GM18520 (cell line): ENCODE results near the gene KCNJ12.
"Not testable (repeated sequence)": the region's sequence is repeated elsewhere in the genome, so short reads cannot be mapped to it uniquely, and the experiment has no call there.

Source experiments
- ATAC-seq: cut with Tn5 transposase; IDR thresholded peaks from one replicate; pipeline ENCODE4 v1.9.1; 2021; ENCODE audit not compliant: unreplicated experiment

KCNJ12 gene

GRCh38 chr17:21382560-21383495 lies 6.7 kb downstream of the KCNJ12 start:
- no peak for ATAC-seq

- ATAC-seq, result no peak
These were observed 9.2 kb downstream of the KCNJ12 start for GRCh38 chr17:21385281-21385845.

- ATAC-seq, result no peak
These were observed 11.5 kb downstream of the KCNJ12 start for GRCh38 chr17:21387616-21388015.

- no peak for ATAC-seq
These were observed 11.9 kb downstream of the KCNJ12 start for GRCh38 chr17:21388066-21388465.

- ATAC-seq, result no peak
These were observed 12.8 kb downstream of the KCNJ12 start for GRCh38 chr17:21388944-21389343.

GRCh38 chr17:21389394-21389793 lies 13.2 kb downstream of the KCNJ12 start:
- ATAC-seq, result no peak

GRCh38 chr17:21390294-21390693 lies 14.1 kb downstream of the KCNJ12 start:
- no peak for ATAC-seq

- ATAC-seq, result no peak
These were observed 16.1 kb downstream of the KCNJ12 start for GRCh38 chr17:21392266-21392665.

GRCh38 chr17:21394265-21394664 lies 18.1 kb downstream of the KCNJ12 start:
- no peak for ATAC-seq

- no peak for ATAC-seq
These were observed 19.6 kb downstream of the KCNJ12 start for GRCh38 chr17:21395764-21396163.

GRCh38 chr17:21396237-21396636 lies 20.1 kb downstream of the KCNJ12 start:
- ATAC-seq, result no peak

GRCh38 chr17:21397341-21398190 lies 21.4 kb downstream of the KCNJ12 start:
- ATAC-seq, result no peak

- ATAC-seq, result no peak
These were observed 23.5 kb downstream of the KCNJ12 start for GRCh38 chr17:21399474-21400186.

GRCh38 chr17:21400187-21400569 lies 24.0 kb downstream of the KCNJ12 start:
- not testable (repeated sequence) for ATAC-seq

- ATAC-seq, result no peak
These were observed 24.8 kb downstream of the KCNJ12 start for GRCh38 chr17:21400816-21401593.

GRCh38 chr17:21402166-21402571 lies 26.0 kb downstream of the KCNJ12 start:
- not testable (repeated sequence) for ATAC-seq

- ATAC-seq, result not testable (repeated sequence)
These were observed 26.8 kb downstream of the KCNJ12 start for GRCh38 chr17:21402926-21403325.

- ATAC-seq, result not testable (repeated sequence)
These were observed 27.9 kb downstream of the KCNJ12 start for GRCh38 chr17:21404106-21404505.

GRCh38 chr17:21404539-21404938 lies 28.4 kb downstream of the KCNJ12 start:
- ATAC-seq, result not testable (repeated sequence)
